ENCODE data around the gene HLA-C.
"Not testable (repeated sequence)": the region's sequence is repeated elsewhere in the genome, so short reads cannot be mapped to it uniquely, and the experiment has no call there.

Gene HLA-C

DNA sequence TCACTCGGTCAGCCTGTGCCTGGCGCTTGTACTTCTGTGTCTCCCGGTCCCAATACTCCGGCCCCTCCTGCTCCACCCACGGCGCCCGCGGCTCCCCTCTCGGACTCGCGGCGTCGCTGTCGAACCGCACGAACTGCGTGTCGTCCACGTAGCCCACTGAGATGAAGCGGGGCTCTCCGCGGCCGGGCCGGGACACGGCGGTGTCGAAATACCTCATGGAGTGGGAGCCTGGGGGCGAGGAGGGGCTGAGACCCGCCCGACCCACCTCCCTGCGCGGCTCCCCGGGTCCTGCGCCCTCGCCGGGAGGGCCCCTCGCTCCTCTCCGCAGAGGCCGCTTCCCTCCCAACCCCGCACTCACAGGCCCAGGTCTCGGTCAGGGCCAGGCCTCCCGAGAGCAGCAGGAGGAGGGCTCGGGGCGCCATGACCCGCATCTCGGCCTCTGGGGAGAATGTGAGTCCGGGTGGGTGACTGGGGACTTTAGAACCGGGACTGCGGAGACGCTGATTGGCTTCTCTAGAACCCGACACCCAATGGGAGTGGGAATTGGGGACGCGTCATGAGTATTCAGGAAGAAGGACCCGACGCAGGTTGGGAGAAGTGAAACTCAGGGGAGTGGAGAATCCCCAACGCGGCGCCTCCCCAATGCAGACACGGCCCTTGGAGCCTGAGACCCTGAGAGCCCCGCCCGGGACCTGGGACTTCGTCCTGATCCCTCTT lies at the start of gene HLA-C:
TSS of gene HLA-C (minus strand) at position 452 of the 717 bp plus-strand sequence. CDS start at position 431, 21 bp downstream.
- DNase-seq (ENCODE audit: low spot score) = peak; percentile 92

GRCh38 chr6:31321005-31321707 lies 49.3 kb upstream of the HLA-C start:
- no peak for DNase-seq (ENCODE audit: low spot score)

DNA sequence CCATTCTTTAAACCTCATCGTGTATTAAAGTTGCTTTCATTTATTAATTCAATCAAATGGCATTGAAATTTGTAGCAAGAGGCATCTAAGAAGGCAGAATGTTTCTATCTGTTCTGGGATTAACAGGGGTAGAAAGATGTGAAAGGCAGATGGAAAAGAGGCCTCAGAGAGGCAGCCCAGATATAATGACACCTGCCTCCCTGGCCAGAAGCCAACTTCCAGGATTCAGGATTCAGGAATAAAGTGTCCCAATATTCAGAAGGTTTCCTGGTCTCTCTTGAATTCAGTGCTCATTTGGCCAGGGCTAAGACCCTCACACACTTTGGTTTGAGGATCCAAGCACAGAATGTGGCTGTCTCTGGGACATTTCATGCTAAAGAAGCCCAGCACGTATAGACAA lies 45.1 kb upstream of the HLA-C start:
- DNase-seq (ENCODE audit: low spot score) = no peak

DNA sequence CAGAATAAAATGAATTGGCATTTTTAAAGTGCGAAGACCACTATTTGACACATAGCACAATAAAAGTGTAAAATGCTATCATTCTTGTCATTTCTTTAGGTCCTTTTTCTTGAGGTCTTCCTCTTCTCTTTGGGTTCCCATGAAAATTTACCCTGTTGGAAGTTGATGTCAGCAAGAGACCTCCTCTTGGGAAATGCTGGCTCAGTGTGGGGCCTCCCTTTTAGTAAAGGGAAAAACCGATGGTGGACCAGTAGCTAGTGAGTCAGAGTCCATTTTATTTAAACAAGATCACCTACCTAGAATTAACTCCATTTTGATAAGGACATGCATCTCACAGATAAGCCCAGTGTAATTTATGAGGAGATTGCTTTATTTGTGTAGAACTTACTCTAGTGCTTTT lies 37.7 kb upstream of the HLA-C start:
- no peak for DNase-seq (ENCODE audit: low spot score)

DNA sequence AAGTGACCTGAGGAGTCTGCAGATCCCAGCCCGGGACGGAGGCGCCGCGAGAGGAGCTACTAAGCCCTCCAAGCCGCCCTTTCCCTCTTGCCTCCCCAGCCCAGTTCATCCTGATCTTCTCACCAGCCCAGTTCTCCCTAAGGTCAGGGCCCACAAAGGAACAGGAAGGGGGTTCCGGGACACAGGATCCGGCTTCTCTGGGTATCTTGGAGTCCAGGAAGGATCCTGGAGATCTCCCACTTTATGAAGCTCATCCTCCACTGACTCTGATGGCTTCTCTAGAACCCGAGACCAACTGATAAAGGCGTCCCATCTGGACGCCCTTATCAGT lies 36.9 kb upstream of the HLA-C start:
- DNase-seq (ENCODE audit: low spot score) = no peak

DNA sequence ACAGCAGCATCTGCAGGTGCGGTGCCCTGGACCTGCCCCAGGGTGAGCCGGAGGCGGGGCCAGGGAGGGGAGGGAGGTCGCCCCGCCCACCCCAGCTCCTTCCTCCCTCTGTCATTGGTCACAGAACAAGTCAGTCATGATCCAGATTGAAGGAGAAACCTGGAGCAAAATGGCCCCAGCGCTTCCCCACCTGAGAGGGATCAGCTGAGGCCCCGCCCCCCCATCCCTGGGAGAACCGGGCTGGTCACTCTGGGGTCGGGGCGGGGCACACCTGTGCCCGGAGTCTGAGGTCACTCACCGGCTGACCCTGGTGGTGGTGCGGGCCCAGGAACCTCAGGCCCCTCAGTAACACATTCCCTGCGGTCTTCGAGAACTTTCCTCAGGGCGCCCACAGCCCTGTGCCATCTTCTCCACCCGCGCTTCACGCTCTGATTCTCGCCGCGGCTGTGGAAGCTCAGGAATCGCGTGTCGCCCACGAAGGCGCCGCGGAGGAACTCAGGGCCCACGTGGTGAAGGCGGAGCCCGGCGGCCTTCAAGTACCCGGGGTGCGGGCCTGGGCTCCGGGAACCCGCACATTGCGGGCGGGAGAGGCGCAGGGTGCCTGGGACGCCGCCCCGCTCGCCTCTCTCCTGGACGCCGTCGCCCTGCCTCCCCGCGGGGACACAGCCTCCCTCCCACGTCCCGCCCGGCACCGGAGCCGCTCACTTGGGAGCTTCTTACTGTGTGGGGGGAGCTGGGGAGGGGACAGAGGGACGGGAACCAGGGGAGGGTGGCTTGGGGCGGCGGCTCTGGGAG lies 36.4 kb upstream of the HLA-C start:
- DNase-seq (ENCODE audit: low spot score) = peak; percentile 63

DNA sequence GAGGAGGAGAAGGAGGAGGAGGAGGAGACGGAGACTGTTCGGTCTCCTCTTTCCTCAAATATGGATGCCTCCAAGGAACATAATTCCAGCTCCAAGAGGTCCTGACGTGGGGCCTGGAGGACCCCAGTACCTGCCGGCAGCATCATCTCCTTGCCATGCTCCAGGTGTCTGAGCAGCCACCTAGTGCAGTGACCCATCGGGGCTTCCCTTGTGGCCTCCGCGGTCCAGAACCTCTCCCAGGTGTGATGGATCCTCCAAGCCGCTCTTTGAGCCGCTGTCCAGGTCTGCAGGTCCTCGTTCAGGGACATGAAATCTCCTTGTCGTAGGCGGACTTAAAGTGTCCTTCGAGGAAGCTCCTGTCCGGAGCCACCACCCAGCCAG lies 35.8 kb upstream of the HLA-C start:
- DNase-seq (ENCODE audit: low spot score) = no peak

DNA sequence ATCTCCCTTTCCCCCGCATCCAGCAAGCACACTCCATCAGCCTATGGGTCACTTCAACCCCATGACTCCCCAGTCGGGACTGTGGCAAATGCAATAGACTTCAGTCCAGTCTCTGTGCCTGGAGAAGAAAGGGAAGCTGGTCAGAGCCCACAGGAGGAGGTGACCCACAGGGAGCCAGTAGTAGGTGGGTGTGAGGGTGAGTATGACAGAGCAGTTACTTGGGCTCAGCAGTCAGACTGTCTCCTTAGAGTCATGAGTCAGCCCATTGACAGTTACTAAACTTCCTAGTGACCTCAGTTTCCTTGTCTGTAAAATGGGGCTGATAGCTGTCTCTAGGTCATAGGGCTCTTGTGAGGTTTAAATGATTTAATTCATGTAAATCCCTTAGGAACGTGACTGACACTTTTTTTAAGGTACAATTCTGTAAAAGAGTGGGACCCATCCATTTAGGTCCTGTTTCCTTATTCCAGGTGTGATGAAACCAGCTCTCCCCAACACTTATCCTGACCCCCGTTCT lies 33.9 kb upstream of the HLA-C start:
- no peak for DNase-seq (ENCODE audit: low spot score)

GRCh38 chr6:31304683-31305082 lies 32.8 kb upstream of the HLA-C start:
- no peak for DNase-seq (ENCODE audit: low spot score)

GRCh38 chr6:31300797-31301196 lies 28.9 kb upstream of the HLA-C start:
- DNase-seq (ENCODE audit: low spot score) = no peak

DNA sequence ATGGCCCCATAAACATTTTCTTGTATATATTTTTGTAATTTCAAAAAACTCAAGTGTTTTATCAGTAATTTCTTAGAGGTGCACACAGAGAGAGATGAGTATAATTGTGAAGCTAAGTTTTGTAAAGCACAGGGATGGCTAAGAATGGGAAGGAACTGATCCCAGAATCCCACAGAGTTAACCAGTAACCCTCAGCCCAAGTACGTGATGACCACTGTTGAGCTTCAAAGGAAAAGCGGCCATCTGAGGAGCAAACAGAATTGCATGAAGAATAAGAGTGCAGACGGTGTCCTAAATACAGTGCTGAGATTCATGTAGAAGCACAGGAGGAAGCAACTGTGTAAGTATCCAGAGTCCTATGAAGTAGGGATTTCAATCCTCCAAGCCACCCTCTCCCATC lies 28.1 kb upstream of the HLA-C start:
- DNase-seq (ENCODE audit: low spot score) = no peak

DNA sequence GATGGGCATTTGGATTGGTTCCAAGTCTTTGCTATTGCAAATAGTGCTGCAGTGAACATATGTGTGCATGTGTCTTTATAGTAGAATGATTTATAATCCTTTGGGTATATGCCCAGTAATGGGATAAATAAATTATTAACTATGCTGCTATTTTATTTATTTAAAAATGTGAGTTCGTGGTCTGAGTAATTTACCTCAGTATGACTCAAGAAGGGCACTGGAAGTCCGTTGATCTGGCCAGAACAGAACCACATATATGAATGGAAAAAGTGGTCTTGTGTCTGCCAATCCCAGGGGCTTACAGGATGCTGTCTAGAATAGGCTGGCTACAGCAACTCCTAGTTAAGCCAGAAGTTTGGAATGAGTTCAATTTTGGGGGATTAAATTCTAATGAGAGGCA lies 27.6 kb upstream of the HLA-C start:
- no peak for DNase-seq (ENCODE audit: low spot score)

GRCh38 chr6:31294056-31294455 lies 22.2 kb upstream of the HLA-C start:
- DNase-seq (ENCODE audit: low spot score) = no peak

DNA sequence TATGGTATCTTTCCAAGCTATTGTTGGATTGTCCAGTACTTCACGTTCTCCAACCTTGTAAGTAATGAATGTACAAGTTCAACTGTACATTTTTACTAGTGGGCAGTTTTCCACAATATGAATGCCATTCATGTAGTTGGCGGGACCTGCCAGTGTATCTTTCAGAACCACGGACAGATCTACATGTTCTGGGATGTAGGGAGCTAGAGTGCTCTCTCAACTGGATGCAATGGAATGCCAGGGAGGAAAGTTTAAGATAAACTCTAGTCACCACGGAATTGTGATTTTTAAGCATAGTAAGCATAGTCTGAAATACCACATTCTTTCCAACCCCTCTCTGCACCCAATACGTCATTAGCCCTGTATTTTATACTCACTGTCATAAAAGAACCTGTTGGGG lies 21.5 kb upstream of the HLA-C start:
- DNase-seq (ENCODE audit: low spot score) = peak; percentile 15

DNA sequence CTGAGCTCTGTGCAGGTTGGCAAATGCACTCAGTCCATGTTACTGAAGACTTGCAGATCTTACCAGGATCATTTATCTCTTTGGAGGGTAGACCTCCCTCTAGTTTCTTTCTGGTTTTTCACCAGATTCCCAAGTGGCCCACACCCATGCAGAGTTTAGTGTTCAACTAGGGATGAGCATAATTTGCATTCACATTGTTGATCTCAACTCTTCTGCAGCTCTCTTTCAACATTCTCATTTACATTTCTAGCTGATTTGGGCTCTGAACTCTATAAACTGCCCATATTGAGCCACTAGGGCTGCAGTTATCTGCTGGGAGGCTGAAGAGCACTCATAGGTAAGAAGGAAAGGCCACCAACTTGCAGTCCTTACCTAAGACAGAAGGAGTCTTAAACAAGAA lies 17.9 kb upstream of the HLA-C start:
- DNase-seq (ENCODE audit: low spot score) = no peak

GRCh38 chr6:31287619-31288018 lies 15.7 kb upstream of the HLA-C start:
- DNase-seq (ENCODE audit: low spot score) = no peak

- no peak for DNase-seq (ENCODE audit: low spot score)
Measured at GRCh38 chr6:31285982-31286381, 14.1 kb upstream of the HLA-C start.

- no peak for DNase-seq (ENCODE audit: low spot score)
Measured at GRCh38 chr6:31285486-31285885, 13.6 kb upstream of the HLA-C start.

GRCh38 chr6:31279647-31280046 lies 7.8 kb upstream of the HLA-C start:
- not testable (repeated sequence) for DNase-seq (ENCODE audit: low spot score)

DNA sequence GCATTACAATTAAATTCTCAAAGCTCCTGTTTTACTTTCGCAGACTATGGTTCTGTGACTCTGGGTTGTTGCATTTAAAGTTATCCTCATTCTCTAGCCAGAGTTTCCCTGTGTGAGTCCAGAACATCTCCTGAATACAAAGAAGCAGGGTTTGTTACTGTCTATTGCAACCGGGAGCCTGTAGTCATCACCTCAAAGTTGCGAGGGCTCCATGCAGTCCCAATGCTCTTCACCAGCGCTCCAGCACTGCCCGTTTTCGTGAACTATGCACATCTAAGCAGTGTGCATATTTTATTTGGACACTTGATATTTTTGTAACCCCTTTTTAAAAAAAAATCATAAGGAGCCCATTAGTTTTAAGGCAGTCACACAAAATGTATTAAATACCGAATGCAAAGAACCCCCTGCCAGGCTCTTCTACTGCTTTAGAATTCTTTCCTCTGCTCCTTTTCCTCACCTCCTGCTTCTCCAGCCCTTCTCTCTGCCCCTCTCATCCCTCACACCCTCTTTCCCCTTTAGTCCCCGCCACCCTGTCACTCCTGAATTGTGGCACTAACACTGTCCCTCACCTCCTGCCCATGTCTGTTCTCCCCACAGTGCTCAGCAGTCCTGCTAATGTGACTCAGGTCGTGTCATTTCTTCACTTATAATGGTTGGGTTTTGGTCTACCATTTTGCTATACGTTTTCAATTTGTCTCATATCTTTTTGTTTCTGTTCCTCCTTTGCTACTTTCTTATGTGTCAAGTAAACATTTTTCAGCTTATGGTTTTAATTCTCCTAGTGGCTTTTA lies 1.1 kb upstream of the HLA-C start:
- no peak for DNase-seq (ENCODE audit: low spot score)

GRCh38 chr6:31272436-31272835 lies 544 bp upstream of the HLA-C start:
- DNase-seq (ENCODE audit: low spot score) = no peak
